CD1c-positive myeloid dendritic cell (primary cell): ENCODE data around the gene KLHL15.
A peak's percentile ranks its signal among the peaks of the same experiment; 100 is the strongest.
"Not testable (repeated sequence)": the region's sequence is repeated elsewhere in the genome, so short reads cannot be mapped to it uniquely, and the experiment has no call there.

Source experiments
- DNase-seq: peaks from one replicate; pipeline ENCODE4 v3.0.0-alpha.2; 2016; ENCODE audit errors: extremely low spot score

KLHL15 gene

DNA sequence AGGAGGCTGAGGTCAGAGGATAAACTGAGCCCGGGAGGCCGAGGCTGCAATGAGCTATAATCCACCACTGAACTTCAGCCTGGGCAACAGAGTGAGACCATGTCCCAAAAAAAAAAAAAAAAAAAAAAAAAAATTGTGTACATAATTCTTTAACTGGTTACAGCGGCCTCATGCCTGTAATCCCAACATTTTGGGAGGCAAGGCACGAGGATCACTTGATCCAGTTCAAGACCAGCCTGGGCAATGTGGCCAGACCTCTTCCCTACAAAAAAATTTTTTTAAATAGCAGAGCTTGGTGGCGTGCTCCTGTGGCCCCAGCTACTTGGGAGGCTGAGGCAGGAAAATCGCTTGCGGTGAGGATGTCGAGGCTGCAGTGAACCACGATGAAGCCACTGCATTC lies 9.3 kb downstream of the KLHL15 start:
- DNase-seq: no peak

DNA sequence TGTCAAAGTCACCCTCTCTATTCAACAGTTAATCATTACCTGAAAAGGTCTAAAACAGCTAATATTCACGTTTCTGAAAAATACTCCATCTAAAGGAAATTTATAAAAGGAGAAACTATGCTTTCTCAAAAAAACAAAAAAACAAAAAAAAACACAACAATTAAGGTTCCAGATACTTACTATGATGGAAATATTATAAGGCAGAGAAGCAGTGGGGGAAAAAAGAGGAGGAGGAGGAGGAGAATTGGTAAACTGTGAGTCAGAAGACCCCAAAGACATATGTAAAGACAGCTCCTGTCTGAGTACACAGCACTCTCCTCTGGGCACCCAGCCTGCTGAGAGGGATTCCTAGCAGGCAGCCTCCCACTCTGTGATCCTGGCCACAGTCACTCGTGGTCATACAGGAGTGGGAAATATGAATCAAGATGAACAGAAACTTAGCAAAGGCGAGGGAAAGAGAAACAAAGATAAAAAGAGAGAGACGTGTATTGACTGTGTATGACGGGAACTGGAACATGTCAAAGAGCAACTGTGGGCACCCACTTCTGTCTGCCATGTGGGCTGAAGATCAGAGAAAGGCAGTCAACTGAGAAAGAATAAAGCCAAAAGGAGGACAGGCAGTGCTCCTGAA lies 12.5 kb downstream of the KLHL15 start:
- no peak for DNase-seq

DNA sequence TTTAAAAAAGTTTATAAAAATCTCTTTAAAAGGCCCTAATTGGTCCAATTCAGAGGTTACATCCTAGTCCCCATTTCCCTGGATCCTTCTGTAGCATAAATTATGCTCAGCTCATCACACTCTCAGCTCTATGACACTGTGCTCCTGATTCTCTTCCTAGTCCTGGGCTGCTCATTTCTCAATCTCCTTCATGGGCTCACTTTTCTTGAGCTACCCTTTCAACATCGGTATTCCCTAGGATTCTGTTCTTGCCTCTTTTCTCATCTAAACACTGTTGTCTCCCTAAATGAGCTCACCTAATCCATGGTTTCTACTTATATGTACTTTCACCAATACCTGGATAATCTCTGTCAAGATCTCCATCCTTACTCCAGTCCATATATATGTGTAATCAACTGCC lies 14.7 kb downstream of the KLHL15 start:
- no peak for DNase-seq

DNA sequence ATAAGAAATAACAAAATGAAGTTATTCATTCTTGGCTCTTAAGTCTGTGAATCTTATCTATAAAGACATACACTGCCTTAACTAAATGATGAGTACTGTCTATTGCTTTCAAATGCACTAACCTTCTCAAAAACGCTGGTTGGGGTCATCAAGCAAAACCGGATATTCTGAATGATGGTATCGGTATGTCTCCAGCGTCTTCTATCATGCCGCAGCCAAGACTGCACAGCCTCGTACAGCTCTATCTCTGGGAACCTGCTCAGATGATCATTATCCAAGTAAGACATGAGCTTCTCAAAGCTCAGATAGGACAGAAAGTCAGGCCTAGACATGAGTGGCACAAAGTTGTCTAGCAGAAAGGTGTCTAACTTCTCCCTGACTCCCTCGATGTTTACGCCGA lies 21.1 kb downstream of the KLHL15 start:
- DNase-seq: no peak

DNA sequence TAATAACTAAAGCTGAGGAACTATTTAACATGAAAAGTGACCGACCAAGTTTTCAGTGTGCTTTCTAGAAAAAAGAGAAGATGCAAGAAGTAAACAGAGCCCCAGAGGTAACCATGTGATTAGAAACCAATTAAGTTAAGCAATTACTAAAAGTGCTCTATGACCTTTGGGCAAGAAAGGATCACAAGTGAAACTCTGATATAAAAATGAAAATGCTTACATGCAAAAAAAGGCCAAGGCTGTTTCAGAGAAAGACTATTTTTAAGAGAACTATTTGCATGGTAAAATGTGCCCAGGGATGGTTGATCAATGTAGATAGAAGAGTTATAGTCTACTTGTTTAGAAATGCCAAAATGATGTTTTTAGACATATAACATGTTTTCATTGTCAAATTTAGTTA lies 22.0 kb downstream of the KLHL15 start:
- no peak for DNase-seq

DNA sequence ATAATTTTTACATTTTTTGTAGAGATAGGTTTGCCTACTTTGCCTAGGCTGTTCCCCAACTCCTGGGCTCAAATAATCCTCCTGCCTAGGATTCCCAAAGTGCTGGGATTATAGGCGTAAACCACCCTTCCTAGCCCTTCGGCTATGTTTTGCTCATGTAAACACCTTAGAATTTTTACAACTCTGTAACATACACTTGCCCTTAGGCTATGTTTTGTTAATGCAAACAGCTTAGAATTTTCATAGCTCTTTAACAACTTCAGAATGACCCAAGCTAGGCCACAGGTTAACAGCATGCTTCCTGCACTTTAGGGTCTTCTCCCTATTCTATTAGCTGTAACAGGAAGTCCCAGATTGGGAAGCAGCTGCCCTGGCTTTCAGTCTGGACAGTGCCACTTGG lies 24.2 kb downstream of the KLHL15 start:
- DNase-seq: no peak

DNA sequence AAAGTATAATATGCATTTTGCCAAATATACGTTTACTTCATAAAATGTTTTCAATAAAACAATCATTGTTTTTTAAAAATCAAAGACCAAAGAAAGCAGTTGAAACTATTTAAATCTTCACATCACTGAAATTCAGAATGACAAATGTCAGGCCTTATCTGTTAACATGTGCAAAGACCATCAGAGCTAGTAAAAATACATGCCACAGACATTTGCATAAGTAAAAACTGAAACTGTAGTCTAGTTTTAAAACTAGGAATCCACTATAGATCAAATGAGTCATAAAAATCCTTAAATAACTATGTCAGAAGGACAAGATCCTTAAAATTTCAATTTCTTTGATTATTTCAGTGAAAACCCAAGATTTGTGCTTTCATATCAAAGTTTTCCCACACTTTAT lies 24.8 kb downstream of the KLHL15 start:
- DNase-seq: no peak

DNA sequence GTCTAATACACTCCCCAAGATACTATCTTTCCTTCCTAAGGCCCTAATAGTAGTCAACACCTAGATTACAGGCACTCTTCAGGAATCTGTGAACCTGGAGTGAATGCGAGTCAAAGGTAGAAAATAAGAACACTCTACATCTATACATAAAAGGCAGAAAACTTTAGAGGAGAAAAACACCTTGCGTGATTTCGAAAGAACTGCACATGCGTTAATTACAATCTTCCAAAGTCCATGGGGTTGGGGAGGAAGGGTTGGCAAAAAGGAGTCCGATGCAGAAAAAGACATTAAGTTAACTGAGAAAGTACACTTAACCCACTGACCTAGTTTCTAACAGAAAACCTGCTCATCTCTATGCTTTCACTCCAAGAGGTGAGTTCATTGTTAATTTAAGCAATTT lies 27.3 kb downstream of the KLHL15 start:
- no peak for DNase-seq

DNA sequence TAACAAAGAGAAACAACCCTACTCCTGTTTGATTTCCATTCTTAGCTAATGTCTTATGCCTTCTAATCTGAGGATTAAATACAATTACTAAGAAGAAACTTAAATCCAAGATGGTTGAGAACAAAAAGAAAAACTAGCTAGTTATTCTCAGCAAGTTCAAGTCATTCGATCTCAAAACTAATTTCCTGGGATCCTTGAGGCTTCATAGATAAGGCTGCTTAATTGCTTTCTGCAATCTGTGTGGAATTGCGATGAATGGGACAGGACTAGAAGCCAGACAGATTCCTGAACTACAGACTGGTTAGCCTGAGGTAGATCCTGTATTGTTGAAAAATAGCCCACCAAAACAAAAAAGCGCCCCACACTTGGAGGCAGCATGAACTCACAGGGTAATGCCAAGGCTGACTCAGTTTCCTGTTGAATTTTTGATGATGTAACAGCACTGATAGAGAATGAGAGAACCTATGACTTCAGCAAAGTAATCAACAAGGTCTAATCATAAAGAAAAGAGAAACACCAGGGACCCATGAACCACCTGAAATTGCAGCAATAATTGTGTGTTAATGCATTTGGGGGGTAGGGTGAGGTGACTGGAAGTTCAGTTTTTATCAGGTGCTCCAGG lies 33.9 kb downstream of the KLHL15 start:
- no peak for DNase-seq

DNA sequence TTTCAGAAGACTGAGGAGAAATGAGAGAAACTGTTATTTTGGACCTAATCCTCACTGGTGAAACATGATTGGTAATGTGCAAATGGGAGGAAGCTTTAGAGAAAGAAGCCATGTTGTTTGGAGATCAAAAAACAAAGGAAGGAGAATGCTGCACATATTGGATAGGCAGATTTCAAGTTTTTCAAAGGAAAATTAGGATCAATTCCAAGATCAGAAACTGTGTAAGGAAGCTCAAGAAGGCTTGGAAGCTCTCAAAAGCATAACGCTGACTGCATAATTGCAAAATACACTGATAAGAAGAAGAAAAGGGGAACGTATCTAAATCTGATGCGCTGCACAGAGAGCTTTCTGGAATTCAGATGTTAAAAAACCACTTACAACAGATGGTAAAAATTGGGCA lies 34.6 kb downstream of the KLHL15 start:
- DNase-seq: no peak

DNA sequence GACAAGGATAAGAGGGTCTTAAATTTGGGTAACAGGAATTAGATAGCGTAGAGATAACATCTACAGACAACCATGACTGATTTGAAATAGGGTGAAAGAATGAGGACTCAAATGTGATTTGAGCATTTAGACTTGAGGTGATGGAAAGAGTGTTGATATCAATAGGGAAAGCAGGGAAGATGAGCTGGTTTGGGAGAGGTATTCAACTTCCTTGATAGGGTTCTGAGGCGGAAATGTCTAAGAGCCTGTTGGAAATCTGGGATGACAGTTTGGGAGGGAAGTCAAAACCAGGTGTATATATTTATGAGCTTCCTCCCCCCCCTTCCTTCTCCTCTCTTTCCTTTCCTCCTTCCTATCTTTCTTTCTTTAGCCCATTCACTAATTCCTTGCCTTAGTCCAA lies 36.5 kb downstream of the KLHL15 start:
- no peak for DNase-seq

DNA sequence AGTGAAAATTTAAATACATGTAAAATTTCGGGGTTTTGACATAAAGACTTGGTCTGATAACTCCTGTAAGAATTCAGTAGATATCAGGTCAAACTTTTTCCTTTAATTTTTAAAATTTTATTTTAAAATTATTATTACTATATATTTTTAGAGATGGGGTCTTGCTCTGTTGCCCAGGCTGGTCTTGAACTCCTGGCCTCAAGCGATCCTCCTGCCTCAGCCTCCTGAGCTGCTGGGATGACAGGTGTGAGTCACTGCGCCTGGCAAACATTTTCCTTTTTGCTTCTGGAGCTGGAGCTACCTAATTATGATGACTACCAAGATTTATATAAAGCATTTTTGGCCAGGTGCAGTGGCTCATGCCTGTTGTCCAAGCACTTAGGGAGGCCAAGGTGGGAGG lies 37.3 kb downstream of the KLHL15 start:
- DNase-seq: no peak

DNA sequence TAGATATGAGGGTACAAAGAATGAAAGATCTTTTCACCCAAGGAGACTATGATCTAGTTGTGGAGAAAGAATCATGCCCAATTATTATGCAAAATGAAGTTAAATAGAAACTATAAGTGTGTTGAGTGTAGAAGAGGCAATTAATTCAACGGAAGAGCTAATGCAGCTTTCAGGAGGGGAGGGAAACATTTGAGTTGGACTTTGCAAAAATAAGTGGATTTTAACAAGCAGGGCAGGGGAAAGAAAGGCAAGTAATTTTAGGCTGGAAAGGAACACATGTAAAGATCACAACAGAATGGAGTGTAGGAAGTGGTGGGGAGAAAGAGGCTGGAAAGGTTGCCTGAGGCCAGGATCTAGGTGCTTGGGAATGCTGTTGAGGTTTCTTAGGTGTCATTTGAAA lies 44.1 kb downstream of the KLHL15 start:
- no peak for DNase-seq

DNA sequence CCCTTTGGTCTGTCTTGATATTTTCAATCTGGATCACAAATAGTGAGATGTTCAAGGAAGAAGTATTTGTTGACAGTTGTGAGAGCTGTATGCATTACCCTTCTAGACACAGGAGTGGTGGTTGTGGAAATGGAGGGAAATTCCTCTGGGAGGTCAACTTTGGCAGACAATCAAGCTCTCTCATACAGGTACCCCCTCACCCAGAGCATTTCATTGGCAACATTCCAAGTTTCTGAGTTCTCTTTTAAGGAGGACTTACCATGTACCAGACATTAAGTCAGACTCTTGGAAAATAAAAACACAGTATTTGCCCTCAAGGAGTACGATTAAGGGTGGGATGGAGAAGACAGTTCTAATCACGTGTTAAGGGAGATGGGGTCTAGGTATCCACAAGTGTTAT lies 45.3 kb downstream of the KLHL15 start:
- no peak for DNase-seq

DNA sequence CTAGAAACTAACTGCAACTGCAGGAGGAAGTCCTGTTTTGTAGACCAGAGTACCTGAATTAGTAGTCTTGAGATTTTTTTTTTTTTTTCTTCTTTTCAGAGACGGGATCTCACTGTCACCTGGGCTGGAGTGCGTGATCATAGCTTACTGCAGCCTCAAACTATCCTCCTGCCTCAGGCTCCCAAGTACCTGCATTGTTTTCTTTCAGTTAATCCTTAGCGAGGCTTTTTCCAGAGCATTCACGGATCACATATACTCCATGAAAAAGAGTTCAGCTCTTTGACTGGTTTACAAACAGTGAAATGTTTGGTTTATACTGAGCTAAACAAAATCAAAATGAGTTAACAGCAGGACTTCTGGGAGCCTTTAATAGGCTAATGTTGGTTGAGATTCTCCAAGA lies 45.8 kb downstream of the KLHL15 start:
- no peak for DNase-seq

DNA sequence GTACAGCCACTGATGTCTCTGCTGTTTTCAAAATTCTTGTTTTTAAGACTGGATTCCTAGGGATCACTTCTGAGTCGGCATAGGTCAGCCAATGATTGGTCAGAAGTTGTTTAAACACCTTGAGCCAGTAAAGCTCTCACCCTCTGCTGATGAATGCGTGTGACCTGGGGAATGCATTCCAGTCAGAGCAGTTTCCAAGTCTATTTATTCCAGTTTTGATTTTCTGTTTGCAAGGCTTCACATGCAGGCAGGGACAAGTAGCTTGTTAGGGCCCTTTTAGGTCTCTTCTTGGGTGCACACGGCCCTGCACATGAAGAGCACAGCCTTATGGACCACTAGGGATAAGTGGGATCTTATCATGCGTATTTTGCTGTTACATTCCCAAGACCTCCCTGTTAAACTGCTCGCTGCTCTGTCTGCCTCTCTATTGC lies 47.0 kb downstream of the KLHL15 start:
- no peak for DNase-seq

DNA sequence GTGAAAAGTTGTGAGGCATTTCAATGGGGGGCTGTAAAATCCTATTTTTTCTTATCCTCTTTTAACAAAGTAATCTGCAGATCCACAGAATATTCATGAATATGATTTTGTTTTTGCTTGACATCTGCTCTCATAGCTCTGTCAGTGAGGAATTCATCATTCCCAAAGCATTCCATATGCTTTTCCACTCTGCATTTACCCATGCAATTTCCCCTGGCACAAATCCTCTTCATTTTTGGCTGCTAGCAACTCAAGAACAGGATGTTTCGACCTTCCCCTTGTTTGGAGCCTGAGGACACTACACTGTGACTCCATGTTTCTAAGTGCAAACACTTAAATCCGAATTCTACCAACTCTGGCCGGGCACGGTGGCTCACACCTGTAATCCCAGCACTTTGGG lies 48.5 kb downstream of the KLHL15 start:
- no peak for DNase-seq

DNA sequence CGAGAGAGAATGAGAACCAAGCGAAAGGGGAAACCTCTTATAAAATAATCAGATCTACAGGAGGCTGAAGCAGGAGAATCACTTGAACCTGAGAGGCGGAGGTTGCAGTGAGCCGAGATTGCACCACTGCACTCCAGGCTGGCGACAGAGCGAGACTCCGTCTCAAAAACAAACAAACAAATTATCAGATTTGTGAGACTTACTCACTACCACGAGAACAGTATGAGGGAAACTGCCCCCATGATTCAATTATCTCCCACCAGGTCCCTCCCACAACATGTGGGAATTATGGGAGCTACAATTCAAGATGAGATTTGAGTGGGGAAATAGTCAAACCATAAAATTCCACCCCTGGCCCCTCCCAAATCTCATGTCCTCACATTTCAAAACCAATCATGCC lies 61.4 kb downstream of the KLHL15 start:
- DNase-seq: not testable (repeated sequence)

DNA sequence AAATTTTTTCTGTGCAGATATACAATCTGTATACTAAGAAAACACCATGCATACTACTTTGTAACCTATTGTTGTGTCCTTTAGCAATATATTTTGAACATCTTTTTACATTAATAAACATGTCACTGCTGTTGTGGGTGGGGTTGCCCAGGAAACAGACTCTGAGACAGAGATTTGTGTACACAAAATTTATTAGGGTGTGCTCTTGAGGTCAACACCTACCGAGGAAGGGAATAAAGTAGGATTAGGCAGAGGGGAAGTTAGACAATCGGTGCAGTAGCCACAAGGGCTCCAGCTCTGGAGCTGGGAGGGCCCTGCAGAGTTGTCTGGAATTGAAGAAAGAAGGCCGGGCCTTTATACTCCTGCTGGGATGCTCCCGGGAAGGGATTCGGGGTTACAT lies 62.8 kb downstream of the KLHL15 start:
- no peak for DNase-seq

DNA sequence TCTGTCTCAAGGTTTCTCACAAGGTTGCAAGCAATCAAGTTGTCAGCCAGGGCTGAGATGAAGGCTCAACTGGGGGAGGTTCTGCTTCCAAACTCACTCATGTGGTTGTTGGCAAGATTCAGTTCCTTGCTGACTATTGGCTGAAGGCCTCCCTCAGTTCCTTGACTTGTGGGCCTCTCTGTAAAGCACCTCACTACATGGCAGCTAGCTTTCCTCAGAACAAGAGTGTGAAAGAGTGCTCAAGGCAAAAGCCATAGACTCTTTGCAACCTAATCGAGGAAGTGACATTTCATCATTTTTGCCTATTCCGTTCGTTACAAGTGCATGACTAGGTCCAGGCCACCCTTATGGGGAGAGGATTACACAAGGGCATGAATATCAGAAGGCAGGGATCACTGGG lies 67.2 kb downstream of the KLHL15 start:
- DNase-seq: peak; percentile 52

DNA sequence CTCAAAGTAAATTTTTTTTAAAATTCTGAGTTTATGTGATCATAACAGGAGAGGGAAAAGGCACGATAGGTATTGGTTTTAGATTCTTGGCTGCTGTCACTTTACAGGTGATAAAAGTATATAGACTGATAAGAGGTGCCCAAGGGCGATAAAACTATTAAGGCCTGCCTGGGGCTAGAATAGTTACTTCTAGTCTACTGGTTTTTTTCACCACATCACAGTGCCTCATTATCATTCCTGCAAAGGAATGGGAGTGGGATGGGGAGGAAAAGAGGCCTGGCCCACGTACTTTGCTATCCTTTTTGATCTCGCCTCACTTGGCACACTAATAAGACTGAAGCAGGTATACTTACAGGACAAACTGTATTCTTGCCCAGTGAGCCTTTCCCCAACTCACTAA lies 72.6 kb downstream of the KLHL15 start:
- no peak for DNase-seq

DNA sequence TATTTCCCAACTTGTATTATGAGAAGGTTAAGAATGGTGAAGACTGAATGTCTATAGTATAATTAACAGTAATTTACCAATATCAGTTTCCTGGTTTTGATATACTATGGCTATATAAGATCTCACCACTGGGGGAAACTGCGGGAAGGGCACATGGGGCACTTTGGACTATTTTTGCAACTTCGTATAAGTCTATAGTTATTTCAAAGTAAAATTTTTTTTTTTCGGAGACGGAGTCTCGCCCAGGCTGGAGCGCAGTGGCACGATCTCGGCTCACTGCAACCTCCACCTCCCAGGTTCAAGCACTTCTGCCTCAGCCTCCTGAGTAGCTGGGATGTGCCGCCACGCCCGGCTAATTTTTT lies 73.1 kb downstream of the KLHL15 start:
- DNase-seq: no peak

DNA sequence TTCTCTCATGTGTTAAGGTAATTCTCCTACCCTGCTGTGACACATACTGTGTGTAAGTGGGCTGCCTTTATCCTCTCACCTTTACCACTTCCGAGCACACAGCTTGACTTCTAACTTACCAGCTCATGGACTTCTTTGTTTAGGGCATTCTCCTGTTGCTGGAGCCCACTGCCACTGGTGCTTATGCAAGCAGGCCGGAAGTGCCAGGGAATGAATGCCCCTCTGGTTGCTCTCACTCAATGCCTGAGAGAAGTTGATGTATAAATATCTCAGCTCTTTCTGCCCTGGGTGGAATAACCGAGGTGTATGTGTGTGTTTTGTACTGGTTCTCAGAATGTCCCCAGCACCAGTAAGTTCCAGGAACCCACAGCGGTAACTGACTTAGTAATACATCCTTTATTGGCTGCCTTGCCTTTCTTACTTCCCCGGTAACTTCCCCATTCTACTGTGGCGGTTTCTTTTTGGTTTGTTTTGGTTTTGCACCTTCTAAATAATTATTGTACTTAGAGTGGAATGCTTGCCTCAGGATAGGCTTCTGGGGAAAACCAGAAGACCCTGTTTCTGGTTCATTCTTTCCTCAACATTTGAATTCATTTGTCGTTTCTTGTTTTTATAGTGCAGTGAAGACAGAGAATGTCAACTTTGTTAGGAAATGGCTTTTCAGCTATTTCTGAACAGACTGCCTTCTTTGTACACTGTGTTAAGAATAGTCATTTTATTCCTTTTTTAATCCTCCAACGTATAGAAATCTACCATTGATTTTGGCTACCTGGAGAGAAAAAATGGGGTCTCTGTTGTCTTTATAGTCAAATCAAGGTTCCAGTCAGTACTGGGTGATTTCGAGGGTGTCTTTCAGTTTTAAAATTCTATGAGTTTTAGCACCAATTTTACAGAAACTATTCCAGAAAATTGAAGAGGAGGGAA lies 73.7 kb downstream of the KLHL15 start:
- peak; percentile 59 for DNase-seq
